ENCODE data around the gene FXYD6. TPM values are rescaled to one million over a fixed set of nuclear protein-coding genes. Genes with fewer than 3 reads are reported as not detected.
A peak's percentile ranks its signal among the peaks of the same experiment; 100 is the strongest.
"Not testable (repeated sequence)": the region's sequence is repeated elsewhere in the genome, so short reads cannot be mapped to it uniquely, and the experiment has no call there.

The FXYD6 gene
- total RNA-seq, 4 donors from 2014 or later: 4.8 to 15.9 (median 9.5) TPM

DNA sequence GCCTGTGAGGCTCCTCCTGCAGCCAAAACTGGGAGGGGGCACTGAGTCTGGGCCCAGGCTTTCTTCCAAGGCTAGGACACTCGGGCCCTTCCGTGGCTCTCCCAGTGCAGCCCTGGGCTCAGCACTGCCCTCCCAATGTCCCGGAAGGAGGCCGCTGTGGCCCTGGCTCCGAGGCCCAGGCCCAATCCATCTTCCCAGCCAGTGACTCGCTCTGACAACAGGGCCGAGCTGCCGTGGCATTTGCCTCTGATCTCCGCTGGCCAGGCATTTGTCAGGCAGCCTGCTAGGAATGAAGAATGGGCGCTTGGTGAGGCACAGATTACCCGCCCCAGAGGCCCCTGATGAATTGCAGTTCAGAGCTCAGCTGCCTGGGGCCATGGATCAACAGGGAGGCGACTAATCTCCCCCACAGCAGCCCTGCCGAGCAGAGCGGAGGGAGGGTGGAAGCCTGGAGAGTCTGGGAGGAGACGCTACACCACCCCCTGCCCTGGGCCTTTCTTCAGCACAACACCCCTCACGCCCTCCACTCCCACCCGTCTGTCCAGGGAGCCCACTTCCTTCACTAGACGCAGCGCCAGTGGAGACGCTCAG is 60.2 kb downstream of the FXYD6 start:
- no peaks in the 10 kb centered on the region for H3K27me3 ChIP-seq
- no peak for DNase-seq (ENCODE audit: low spot score in 2 of 2)
- H3K36me3 ChIP-seq: no peaks in the 10 kb centered on the region
- WGBS: 85% methylated on average over 4 of the region's 20 CpGs
- H3K27ac ChIP-seq: peak overlapping the region; percentile 38
- no peak overlapping the region for H3K4me3 ChIP-seq
- peaks cover 36% of the 10 kb centered on the region for H3K4me1 ChIP-seq
- no peaks in the 10 kb centered on the region for H3K9me3 ChIP-seq
- TF ChIP-seq, protein P1, sequence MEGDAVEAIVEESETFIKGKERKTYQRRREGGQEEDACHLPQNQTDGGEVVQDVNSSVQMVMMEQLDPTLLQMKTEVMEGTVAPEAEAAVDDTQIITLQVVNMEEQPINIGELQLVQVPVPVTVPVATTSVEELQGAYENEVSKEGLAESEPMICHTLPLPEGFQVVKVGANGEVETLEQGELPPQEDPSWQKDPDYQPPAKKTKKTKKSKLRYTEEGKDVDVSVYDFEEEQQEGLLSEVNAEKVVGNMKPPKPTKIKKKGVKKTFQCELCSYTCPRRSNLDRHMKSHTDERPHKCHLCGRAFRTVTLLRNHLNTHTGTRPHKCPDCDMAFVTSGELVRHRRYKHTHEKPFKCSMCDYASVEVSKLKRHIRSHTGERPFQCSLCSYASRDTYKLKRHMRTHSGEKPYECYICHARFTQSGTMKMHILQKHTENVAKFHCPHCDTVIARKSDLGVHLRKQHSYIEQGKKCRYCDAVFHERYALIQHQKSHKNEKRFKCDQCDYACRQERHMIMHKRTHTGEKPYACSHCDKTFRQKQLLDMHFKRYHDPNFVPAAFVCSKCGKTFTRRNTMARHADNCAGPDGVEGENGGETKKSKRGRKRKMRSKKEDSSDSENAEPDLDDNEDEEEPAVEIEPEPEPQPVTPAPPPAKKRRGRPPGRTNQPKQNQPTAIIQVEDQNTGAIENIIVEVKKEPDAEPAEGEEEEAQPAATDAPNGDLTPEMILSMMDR (IDR thresholded peaks at IDR 0.05): no peak
- TF ChIP-seq EP300 (IDR thresholded peaks at IDR 0.05): no peak
- no peak for TF ChIP-seq POLR2A (IDR thresholded peaks at IDR 0.05)
- no peak for TF ChIP-seq POLR2AphosphoS5 (IDR thresholded peaks at IDR 0.05)

DNA sequence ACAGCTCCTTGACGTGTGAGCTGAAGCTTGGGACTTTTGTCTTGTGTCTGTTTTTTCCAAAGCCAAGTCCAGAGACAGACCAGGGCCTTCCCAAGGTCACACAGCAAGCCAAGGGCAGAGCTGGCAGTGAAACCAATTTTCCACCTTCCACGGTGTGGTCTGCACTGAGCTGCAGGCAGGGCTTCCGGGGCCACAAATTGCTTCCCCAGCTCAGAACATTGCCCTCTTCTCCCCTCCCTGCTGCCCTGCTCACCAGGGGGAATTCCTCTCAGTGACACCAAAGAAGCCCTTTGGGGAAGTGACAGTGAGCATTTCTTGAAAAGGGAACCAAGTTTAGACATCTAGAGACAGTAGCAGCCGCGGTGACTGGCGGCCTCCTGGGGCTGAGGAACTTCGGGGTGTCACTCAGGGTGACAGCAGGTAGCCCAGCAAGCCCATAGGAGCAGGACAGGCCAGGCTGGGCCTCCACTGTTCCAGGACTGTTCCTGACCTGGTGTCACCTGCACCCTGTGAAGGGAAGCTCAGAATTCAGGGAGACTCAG is 61.1 kb downstream of the FXYD6 start:
- H3K9me3 ChIP-seq: no peaks in the 10 kb centered on the region
- no peak for TF ChIP-seq EP300 (IDR thresholded peaks at IDR 0.05)
- TF ChIP-seq POLR2AphosphoS5 (IDR thresholded peaks at IDR 0.05): no peak
- TF ChIP-seq POLR2A (IDR thresholded peaks at IDR 0.05): no peak
- TF ChIP-seq, protein P1 (IDR thresholded peaks at IDR 0.05): no peak
- WGBS: 55% methylated on average over 7 of the region's 7 CpGs
- no peak overlapping the region for H3K4me3 ChIP-seq
- no peak for DNase-seq (ENCODE audit: low spot score in 2 of 2)
- no peaks in the 10 kb centered on the region for H3K27me3 ChIP-seq
- H3K4me1 ChIP-seq: peaks cover 36% of the 10 kb centered on the region
- no peak overlapping the region for H3K27ac ChIP-seq
- no peaks in the 10 kb centered on the region for H3K36me3 ChIP-seq

DNA sequence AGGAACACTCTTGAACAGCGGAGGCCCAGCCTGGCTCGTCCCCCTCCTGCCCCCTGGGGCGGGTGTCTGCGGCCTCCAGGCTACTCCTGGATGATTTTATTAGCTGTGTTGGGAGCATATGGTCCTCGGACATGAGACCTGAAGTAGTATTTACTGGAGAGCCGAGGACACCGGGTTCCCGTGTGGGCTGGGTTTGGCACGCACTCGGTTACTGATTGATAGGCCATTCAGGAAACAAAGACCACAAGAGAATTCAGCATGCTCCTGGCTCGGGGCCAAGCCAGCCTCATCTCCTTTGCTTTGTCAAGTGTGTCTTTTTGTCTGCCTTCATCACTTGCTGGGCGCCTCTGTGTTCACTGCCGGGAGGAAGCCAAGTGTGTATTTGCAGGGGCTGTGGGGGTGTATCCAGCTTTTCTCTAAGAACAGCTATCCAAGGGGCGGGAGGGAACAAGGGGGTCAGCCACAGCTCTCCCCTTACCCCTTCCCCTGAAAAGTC is 61.6 kb downstream of the FXYD6 start:
- H3K27me3 ChIP-seq: peaks cover under 1% of the 10 kb centered on the region
- no peak for TF ChIP-seq EP300 (IDR thresholded peaks at IDR 0.05)
- no peak for TF ChIP-seq POLR2AphosphoS5 (IDR thresholded peaks at IDR 0.05)
- DNase-seq (ENCODE audit: low spot score in 2 of 2): peak in 1 of 2 donors; percentile 83
- H3K4me3 ChIP-seq: no peak overlapping the region
- H3K9me3 ChIP-seq: no peaks in the 10 kb centered on the region
- WGBS: 60% methylated on average over 7 of the region's 14 CpGs
- H3K4me1 ChIP-seq: peaks cover 37% of the 10 kb centered on the region
- no peaks in the 10 kb centered on the region for H3K36me3 ChIP-seq
- H3K27ac ChIP-seq: no peak overlapping the region

DNA sequence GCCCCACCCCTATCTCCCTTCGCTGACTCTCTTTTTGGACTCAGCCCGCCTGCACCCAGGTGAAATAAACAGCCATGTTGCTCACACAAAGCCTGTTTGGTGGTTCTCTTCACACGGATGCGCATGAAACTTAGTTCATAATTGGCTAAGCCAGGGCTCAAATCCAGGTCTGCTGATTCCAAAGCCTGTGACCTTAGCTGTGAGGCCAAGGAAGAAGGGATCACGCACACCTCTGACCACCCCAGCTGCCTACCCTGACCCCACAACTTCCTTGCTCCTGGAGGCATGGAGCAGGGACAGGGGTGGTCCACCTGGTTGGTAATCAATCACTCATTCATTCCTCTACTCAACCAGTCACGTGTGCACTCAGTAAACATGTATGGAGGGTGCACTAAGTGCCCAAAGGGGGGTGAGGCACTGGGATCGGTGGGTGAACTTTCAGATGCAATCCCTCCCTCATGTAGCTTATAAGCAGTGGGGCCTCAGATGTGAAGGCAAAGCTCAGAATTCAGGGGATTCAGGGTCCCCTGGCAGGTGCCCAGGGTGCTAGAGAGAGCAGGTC is 62.2 kb downstream of the FXYD6 start:
- H3K9me3 ChIP-seq: no peaks in the 10 kb centered on the region
- 88% methylated on average over 6 of the region's 7 CpGs for WGBS
- peak in 1 of 2 donors; percentile 33 for DNase-seq (ENCODE audit: low spot score in 2 of 2)
- H3K36me3 ChIP-seq: no peaks in the 10 kb centered on the region
- H3K27me3 ChIP-seq: peaks cover 6% of the 10 kb centered on the region
- TF ChIP-seq, protein P1 (IDR thresholded peaks at IDR 0.05): no peak
- no peak for TF ChIP-seq POLR2A (IDR thresholded peaks at IDR 0.05)
- TF ChIP-seq POLR2AphosphoS5 (IDR thresholded peaks at IDR 0.05): no peak
- H3K27ac ChIP-seq: no peak overlapping the region
- H3K4me1 ChIP-seq: peaks cover 41% of the 10 kb centered on the region
- H3K4me3 ChIP-seq: no peak overlapping the region

DNA sequence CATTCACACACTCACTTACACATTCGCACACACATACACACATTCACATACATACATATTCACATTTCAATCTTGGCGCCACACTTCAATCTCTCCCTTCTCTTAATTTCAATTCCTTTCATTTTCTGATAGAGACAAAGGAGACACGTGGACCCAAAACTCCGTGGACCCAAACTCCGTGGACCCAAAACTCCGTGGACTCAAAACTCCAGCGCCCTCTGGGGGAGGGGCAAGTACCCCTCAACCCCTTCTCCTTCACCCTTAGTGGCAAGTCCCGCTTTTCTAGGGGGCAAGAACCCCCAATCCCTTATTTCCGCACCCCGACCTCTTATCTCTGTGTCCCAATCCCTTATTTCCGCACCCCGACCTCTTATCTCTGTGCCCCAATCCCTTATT is 66.4 kb downstream of the FXYD6 start:
- not testable (repeated sequence) for H3K36me3 ChIP-seq; H3K27ac ChIP-seq; H3K9me3 ChIP-seq; DNase-seq (ENCODE audit: low spot score in 2 of 2); H3K4me3 ChIP-seq
- peaks cover 14% of the 10 kb centered on the region for H3K27me3 ChIP-seq
- peaks cover 23% of the 10 kb centered on the region for H3K4me1 ChIP-seq
- WGBS: 85% methylated on average over 12 of the region's 12 CpGs

DNA sequence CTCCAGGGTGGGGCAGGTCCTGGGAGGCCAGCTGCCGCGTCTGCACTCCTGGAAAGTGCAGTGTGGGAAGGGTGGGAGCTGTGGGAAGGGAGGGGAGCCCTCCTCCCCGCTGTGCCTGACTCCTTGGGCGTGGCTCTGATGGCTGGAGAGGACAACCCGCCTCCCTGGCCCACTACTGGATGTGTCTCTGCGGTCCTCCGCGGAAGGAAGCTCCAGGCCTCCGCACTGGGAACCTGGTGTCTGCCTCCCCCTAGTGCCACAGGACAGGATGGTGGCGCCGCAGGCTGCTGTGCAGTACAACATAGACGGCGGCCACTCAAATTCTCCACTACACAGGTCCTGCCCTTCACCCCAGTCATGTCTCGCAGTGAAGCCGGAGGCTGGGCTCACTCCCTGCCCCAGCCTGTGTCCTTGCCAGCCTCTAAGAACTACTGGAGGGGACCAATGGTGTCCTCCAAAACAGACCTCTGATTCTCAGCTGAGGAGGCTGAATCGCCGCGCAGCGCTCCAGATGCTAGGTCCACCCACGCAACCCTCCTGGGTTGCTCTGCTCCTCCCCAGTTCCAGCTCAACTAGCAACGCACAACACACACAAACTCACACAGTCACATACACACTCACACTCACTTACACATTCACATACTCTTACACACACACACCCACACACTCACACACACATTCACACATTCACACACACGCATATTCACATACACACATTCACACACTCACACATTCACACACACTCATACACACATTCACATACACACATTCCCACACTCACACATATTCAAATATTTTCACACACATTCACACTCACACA is 67.0 kb downstream of the FXYD6 start:
- peak; percentile 76 to 86 for DNase-seq (ENCODE audit: low spot score in 2 of 2)
- Histone ChIP-seq H3K27ac (no peak overlapping the region), H3K9me3 (no peaks in the 10 kb centered on the region), H3K27me3 (peaks cover 14% of the 10 kb centered on the region), H3K36me3 (no peaks in the 10 kb centered on the region), H3K4me1 (peaks cover 18% of the 10 kb centered on the region), H3K4me3 (no peak overlapping the region)
- TF ChIP-seq EP300 (IDR thresholded peaks at IDR 0.05) (no peak), POLR2AphosphoS5 (IDR thresholded peaks at IDR 0.05) (no peak), POLR2A (IDR thresholded peaks at IDR 0.05) (no peak)
- TF ChIP-seq, protein P1 (IDR thresholded peaks at IDR 0.05): peak; percentile 14 to 55
- 58% methylated on average over 9 of the region's 22 CpGs for WGBS
